ENCODE results near the gene TESK1.
"Not testable (repeated sequence)": the region's sequence is repeated elsewhere in the genome, so short reads cannot be mapped to it uniquely, and the experiment has no call there.

TESK1 gene

GRCh38 chr9:35579659-35580227, 25.3 kb upstream of the TESK1 start:
- not testable (repeated sequence) for DNase-seq

GRCh38 chr9:35583521-35583920, 21.5 kb upstream of the TESK1 start:
- DNase-seq = not testable (repeated sequence)

DNA sequence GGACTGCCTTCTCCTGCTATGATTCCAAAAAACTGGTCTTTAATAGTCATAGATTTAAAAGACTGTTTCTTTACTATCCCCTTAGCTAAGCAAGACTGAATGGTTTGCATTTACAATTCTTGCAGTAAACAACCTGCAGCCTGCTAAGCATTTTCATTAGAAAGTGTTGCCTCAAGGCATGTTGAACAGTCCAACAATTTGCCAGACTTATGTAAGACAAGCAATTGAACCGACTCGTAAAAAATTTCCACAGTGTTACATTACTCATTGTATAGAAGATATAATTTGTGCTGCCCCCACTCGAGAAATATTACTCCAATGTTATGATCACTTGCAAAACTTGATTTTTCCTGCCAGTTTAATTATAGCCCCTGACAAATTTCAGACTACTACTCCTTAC, 20.4 kb upstream of the TESK1 start:
- DNase-seq = not testable (repeated sequence)

- not testable (repeated sequence) for DNase-seq
Measured at GRCh38 chr9:35588506-35588905, 16.6 kb upstream of the TESK1 start.

DNA sequence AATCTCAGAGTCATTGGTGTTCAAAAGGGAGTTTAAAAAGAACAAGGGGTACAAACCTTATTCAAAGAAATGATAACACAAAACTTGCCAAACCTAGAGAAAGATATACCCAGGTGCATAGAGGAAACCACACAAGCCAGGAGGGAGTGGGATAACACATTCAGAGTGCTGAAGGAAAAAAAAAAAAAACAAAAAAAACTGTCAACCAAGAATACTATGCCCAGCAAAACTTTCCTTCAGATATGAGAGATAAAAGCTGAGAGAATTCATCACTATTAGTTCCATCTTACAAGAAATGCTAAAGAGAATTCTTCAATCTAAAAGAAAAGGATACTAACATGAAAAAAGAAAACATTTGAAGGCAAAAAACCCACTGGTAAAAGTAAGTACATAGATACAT, 11.5 kb upstream of the TESK1 start:
- DNase-seq = no peak

DNA sequence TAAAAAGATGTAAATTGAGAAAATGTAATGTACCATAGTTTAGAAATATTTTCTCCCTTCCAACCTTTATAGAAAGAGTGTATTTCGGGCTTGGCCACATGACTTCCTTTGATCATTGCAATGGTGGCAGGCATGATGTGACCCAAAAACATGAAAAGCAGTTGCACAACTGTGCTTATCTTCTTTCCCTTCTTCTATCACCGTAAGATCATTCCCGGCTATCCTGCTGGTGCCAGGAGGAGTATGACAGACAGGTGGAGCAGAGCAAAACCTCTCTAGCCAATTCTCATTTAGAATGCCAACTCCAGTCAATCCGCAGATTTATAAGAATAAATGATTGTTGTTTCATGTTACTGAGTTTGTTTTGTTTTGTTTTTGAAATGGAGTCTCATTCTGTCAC, 10.6 kb upstream of the TESK1 start:
- no peak for DNase-seq

GRCh38 chr9:35596907-35597306, 8.2 kb upstream of the TESK1 start:
- DNase-seq = not testable (repeated sequence)

DNA sequence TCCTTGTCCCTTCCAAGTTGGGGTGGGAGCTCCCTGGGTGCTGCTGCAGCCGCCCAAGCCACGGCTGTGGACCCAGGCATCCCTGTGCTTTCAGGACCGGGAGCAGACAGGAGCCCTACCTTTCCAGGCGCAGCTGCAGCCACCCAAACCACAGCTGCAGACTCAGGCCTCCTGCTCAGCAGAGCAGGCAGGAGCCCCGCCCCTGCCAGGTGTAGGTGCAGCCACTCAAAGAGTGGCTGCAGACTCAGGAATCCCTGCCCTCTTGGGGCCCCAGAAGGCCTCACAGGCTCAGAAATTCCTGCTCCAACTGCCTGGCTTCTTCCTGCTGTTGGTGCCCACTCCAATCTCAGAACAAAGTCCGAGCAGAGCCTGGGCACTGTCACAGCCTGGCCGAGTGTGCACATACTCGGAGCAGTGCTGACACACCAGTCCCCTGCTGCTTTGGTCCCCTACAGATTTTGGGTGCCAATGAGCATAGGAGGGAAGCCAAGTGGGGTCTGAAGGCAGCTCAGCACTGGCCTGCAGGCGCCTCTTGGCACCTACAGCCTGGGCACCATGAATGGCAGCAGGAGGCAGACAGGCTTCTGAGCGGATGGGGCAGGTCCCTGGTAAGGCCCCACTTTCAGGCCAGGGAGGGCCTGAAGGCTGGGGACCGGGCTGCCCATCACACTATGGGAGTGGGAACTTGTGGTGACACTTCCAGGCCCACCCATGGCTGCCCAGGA, 6.0 kb upstream of the TESK1 start:
- peak; percentile 75 for DNase-seq

DNA sequence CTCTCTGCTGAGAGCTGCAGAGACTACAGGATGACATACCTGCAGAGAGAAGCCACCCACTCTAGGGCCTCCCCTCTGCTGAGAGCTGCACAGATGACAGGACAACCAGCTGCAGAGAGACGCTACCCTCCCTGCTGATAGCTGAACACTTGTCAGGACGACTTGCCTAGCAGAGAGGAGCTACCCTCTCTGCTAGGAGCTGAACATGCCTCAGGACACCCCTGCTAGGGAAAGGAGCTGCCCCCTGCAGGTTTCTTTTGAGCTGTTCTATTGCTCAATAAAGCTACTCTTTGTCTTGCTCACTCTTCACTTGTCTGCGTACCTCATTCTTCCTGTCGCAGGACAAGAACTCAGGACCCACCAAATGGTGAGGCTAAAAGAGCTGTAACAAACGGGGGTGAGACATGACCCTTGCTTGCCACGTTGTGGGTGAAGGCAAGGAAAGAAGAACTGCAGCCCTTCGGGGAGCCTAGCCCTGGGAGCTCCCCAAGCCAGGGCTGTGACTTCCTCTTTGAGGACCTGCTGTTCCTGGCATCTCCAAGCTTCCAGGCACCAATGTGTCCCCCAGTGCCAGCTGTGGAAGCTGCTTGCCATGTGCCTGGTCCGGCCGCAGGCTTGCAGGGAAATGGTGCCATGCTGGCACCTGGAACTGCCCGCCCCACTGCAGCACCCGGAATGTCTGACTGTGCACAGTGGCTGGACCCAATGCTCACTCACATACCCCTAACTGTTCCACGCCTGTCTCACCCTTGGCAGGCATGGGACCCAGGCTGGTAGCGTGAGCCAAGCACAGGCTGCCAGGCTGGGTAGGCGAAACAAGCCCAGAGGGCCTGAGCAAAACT, 5.1 kb upstream of the TESK1 start:
- DNase-seq = no peak

DNA sequence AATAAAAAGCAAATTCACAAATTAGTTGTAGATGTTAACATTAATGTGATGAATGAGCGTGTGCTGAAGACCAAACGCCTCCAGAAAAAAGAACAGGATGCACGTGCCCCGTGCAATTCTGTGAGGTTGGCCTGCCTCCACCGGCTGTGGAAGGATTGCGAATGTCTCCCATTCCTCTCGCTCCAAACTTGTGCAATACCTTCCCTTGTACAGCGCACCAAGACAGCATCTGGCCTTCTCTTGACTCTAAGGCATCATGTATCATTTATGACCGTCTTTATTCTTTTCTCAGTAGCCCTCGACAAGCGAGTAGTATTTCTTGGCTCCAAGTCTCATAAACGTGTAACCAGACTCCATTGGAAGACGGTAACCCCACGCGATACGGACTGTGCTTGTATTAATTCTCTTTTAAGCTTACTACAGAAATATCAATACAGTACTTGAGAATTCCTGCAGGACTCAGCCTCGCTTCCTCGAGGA, 1.5 kb upstream of the TESK1 start:
- DNase-seq = peak; percentile 57

- peak; percentile 100 for DNase-seq
Measured at GRCh38 chr9:35603986-35604577, 980 bp upstream of the TESK1 start.

GRCh38 chr9:35605351-35606137, 482 bp downstream of the TESK1 start:
- DNase-seq = peak; percentile 52

- DNase-seq = peak; percentile 52
Measured at GRCh38 chr9:35606138-35606504, 1.1 kb downstream of the TESK1 start.

DNA sequence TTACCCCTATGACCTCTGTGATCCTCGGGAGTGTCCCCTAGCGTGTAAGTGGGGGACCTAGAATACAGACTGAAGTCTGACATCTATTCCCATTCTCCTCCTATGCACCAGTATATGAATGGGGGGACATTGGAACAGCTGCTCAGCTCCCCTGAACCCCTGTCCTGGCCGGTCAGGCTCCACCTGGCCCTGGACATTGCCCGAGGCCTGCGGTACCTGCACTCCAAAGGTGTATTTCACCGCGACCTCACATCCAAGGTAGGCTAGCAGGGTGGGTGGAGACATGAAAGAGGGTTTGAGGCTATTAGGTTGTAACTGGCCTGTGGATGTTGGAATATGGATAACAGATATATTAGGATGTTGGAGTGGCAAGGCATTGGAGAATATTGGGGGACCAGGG, 1.7 kb downstream of the TESK1 start:
- DNase-seq = no peak

DNA sequence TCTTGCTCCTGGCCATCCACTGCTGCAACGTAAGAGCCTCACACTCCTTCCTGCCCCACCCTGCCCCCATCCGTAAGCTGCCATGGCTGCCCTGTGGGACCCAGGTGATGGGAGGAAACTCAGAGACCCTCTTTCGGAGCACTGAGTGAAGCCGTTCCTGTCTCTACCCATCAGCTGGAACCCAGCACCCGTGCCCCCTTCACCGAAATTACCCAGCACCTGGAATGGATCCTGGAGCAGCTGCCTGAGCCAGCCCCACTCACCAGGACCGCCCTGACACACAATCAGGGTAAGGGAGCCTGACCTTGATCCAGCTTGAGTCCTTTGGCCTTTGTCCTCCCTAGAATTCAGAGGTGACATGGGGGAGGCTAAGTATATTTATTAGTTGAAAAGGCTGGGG, 3.2 kb downstream of the TESK1 start:
- DNase-seq = no peak

- DNase-seq = no peak
Measured at GRCh38 chr9:35609001-35609819, 4.1 kb downstream of the TESK1 start.

- no peak for DNase-seq
Measured at GRCh38 chr9:35609820-35610163, 4.7 kb downstream of the TESK1 start.

DNA sequence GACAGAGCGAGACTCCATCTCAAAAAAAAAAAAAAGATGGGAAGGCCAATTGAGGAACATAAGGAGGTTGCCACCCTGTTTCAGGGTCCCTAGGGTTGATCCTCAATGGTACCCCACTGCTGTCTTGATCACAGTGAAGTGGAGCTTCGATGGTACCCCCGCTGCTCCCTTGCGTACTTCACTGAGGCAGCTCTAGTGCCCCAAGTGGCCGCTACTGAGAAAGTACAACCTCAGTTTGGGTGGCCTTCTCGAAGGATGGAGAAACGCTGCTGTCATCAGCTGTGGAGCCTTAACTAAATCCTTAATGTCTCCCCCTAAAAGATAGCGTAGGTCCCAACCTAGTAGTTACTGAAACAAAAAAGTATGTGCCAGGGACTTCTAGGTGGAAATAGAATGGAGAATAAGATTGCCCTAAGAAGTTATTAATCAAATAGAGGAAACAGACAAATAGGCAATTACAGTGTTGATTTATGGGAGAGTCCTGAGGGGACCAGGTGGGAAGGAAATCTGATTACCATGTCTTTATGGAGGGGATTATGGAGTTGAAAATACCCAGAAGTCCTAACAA, 6.3 kb downstream of the TESK1 start:
- peak; percentile 27 for DNase-seq

DNA sequence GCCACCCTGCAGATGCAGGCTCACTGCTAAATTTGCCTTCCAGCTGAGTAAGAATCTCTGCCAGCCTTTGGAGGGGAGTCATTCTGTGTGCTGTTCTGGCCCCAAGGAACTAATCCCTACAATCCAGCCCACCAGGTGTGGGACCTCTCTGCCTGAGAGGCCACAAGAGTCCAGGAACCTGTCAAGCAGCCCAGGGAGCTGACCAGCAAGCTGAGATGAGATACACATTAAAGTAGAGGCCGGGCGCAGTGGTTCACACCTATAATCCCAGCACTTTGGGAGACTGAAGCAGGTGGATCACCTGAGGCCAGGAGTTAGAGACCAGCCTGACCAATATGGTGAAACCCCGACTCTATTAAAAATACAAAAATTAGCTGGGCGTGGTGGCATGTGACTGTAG, 7.0 kb downstream of the TESK1 start:
- DNase-seq = not testable (repeated sequence)

- DNase-seq = no peak
Measured at GRCh38 chr9:35612843-35613242, 7.8 kb downstream of the TESK1 start.

GRCh38 chr9:35615981-35616680, 11.1 kb downstream of the TESK1 start:
- DNase-seq = peak; percentile 79

All from NCI-H146 (cell line).